Measurements from ENCODE around the gene NKD2. TPM values are rescaled to one million over a fixed set of nuclear protein-coding genes. Genes with fewer than 3 reads are reported as not detected.
A peak's percentile ranks its signal among the peaks of the same experiment; 100 is the strongest.

NKD2 gene
- total and polyA plus RNA-seq, 12 donors, result 0.22 to 32.8 (median 10.8) TPM

DNA sequence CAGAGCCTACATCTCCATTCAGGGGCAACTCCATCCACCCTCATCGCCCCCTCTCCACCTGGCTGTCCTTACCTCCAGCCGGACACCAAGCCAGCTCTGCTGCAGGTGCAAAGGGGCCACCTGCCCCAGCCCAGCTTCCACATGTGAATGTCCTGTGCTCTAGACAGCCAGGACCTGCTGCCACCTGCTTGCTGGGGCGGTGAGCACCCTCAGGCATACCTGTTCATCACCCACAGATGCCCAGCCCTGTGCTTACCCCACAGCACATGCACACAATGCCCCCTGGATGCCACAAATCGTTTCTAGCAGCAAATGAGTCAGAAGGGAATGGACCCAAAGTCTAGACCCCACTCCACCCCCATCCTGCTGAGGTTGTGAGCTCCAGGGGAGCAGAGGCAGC is 13.3 kb upstream of the NKD2 start:
- intact Hi-C loops (cut with DNase I), result no loop called here
- 76 to 86% (median 83%) methylated on average over 3 to 4 of the region's 4 CpGs for WGBS, 4 donors
- H3K27me3 ChIP-seq, result peaks cover 3% of the 10 kb centered on the region
- H3K4me3 ChIP-seq, result no peak overlapping the region
- TF ChIP-seq, protein P1, sequence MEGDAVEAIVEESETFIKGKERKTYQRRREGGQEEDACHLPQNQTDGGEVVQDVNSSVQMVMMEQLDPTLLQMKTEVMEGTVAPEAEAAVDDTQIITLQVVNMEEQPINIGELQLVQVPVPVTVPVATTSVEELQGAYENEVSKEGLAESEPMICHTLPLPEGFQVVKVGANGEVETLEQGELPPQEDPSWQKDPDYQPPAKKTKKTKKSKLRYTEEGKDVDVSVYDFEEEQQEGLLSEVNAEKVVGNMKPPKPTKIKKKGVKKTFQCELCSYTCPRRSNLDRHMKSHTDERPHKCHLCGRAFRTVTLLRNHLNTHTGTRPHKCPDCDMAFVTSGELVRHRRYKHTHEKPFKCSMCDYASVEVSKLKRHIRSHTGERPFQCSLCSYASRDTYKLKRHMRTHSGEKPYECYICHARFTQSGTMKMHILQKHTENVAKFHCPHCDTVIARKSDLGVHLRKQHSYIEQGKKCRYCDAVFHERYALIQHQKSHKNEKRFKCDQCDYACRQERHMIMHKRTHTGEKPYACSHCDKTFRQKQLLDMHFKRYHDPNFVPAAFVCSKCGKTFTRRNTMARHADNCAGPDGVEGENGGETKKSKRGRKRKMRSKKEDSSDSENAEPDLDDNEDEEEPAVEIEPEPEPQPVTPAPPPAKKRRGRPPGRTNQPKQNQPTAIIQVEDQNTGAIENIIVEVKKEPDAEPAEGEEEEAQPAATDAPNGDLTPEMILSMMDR (IDR thresholded peaks at IDR 0.05), result no peak
- TF ChIP-seq POLR2A (IDR thresholded peaks at IDR 0.05), result no peak
- no peaks in the 10 kb centered on the region for H3K36me3 ChIP-seq (replicated peaks in 1 of 2)
- peak overlapping the region in 1 of 5 donors; percentile 85 for H3K27ac ChIP-seq
- H3K9me3 ChIP-seq (replicated peaks in 1 of 3), result no peaks in the 10 kb centered on the region
- DNase-seq, result peak in 2 of 7 donors; percentile 6 to 8
- H3K4me1 ChIP-seq (replicated peaks in 1 of 2), result peaks cover 0 to 11% of the 10 kb centered on the region in 2 donors

DNA sequence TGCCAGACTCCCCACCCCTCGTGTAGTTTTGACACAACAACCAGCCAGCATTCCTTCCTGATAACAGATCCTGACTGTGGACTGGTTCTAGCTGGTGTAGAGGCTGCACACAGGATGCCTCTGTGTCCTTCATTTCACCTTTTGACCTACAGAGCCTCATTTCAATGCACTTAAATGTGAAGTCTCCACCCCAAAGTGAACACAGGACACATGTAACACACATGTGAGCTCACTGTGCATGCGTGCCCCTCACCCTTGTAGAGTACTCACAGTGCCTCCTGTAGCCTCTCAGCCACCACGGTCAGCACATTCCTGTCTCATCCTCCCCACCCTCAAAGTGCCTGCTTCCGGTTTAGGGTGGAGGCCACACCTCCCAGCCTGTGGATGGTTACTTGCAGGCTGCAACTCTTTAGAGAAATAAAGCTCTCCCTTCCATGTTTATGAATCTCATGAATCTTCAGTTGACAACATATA is 11.6 kb upstream of the NKD2 start:
- H3K27ac ChIP-seq, result peak overlapping the region in 3 of 5 donors; percentile 10 to 89 (median 39)
- peak in 3 of 7 donors; percentile 22 to 50 (median 34) for DNase-seq
- H3K27me3 ChIP-seq, result no peaks in the 10 kb centered on the region
- H3K9me3 ChIP-seq (replicated peaks in 1 of 3), result no peaks in the 10 kb centered on the region
- H3K4me3 ChIP-seq, result no peak overlapping the region
- no peaks in the 10 kb centered on the region for H3K4me1 ChIP-seq (replicated peaks in 1 of 2)
- no peaks in the 10 kb centered on the region for H3K36me3 ChIP-seq (replicated peaks in 1 of 2)
- intact Hi-C loops (cut with DNase I), result no loop called here
- WGBS, 4 donors, result 27 to 44% (median 29%) methylated on average over 4 of the region's 4 CpGs
- TF ChIP-seq POLR2A (IDR thresholded peaks at IDR 0.05), result no peak
- TF ChIP-seq, protein P1 (IDR thresholded peaks at IDR 0.05), result no peak

DNA sequence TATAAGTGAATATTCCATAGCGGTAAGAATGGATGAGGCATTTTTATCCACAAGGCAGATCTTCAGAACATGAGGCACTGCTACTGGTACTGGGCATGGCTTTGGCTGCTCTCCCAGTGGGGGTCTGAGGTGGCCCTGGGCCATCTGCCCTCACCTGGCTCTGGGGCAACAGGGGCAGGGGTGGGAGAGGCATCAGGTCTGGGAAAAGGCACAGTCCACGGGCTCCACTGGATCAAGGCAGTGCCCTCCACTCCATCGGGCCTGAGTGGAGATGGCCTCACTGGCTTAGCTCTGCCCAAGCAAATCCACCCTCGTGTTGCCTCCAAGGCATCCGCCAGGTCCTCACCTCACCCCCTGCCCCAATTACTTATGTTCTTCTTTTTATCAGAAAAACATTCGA is 10.9 kb upstream of the NKD2 start:
- WGBS, 4 donors, result 72 to 88% (median 84%) methylated on average over 6 of the region's 6 CpGs
- peak in 2 of 7 donors; percentile 4 to 18 for DNase-seq
- H3K27ac ChIP-seq, result peak overlapping the region in 2 of 5 donors; percentile 39 to 89

DNA sequence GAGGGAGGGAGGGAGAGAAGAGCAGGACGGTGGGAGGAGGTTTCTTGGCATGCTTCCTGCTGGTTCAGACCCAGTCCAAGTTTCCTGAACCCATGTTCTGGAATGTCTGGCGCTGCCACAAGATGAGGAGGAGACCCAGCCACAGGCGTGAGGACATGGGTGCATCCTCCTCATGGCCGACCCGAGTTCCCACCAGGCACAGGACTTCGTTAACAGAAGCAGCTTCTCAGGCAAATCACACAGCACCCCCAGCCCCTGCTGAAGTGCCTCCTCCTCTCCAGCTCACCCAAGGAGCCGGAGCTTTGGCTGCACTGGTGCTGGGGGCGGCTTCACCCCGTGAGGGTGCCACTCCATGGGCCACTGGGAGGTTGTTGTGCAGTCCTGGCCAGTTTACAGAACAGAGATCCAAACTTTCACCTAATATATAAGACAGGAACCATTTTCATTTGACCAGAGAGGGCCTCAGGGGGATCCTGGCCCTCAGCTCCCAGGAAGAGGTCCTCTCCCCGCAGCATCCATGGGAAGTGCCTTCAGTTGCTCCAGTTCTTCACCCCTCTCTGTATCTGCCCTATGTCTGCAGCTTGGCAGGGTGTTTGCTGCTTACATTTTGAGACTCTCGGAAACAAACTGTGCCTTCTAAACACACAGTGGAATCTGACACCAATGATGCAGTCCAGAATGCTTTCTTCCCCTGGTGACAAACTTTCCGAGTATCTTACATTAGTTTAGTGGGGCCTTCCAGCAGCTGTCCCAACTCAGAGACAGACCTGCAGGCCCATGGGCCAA is 10.2 kb upstream of the NKD2 start:
- peak overlapping the region in 2 of 5 donors; percentile 60 to 89 for H3K27ac ChIP-seq

More for the DNA sequence above, 10.9 kb upstream of the NKD2 start:
- no peaks in the 10 kb centered on the region for H3K4me1 ChIP-seq (replicated peaks in 1 of 2)
- no peaks in the 10 kb centered on the region for H3K27me3 ChIP-seq
- H3K4me3 ChIP-seq, result no peak overlapping the region
- H3K9me3 ChIP-seq (replicated peaks in 1 of 3), result no peaks in the 10 kb centered on the region
- intact Hi-C loops (cut with DNase I), result no loop called here
- TF ChIP-seq, protein P1 (IDR thresholded peaks at IDR 0.05), result no peak
- TF ChIP-seq POLR2A (IDR thresholded peaks at IDR 0.05), result no peak
- H3K36me3 ChIP-seq (replicated peaks in 1 of 2), result no peaks in the 10 kb centered on the region

More for the DNA sequence above, 10.2 kb upstream of the NKD2 start:
- WGBS, 4 donors, result 62 to 74% (median 66%) methylated on average over 10 to 12 of the region's 12 CpGs
- no peaks in the 10 kb centered on the region for H3K4me1 ChIP-seq (replicated peaks in 1 of 2)
- H3K36me3 ChIP-seq (replicated peaks in 1 of 2), result no peaks in the 10 kb centered on the region
- no peaks in the 10 kb centered on the region for H3K27me3 ChIP-seq
- no peak overlapping the region for H3K4me3 ChIP-seq
- peak in 3 of 7 donors; percentile 15 to 28 (median 16) for DNase-seq
- no peaks in the 10 kb centered on the region for H3K9me3 ChIP-seq (replicated peaks in 1 of 3)
- no peak for TF ChIP-seq POLR2A (IDR thresholded peaks at IDR 0.05)
- TF ChIP-seq, protein P1 (IDR thresholded peaks at IDR 0.05), result no peak
- intact Hi-C loops (cut with DNase I), result no loop called here

All from adrenal gland (tissue), 12 donors.